ENCODE measurements around the gene RTN4R.

DNA sequence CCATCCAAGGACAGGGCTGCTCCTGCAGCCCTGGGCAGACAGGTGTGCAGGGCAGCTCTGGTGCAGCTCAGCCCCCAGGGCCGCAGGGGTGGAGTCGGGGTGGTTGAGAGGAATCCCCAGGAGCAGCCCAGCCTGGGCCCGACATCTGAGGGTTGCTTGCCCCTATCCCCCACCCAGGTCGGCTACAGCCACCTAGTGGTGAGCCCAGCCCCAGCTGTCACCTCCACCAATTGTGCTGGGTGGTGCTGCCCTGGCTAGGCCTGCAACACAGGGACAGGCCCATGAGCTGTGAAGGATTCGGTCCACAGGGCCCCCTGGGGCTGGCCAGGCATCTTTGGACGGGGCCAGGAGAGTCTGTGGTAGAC lies 29.6 kb downstream of the RTN4R start:
- no peak for TF ChIP-seq POLR2A (IDR thresholded peaks at IDR 0.05)
- TF ChIP-seq, protein P1, sequence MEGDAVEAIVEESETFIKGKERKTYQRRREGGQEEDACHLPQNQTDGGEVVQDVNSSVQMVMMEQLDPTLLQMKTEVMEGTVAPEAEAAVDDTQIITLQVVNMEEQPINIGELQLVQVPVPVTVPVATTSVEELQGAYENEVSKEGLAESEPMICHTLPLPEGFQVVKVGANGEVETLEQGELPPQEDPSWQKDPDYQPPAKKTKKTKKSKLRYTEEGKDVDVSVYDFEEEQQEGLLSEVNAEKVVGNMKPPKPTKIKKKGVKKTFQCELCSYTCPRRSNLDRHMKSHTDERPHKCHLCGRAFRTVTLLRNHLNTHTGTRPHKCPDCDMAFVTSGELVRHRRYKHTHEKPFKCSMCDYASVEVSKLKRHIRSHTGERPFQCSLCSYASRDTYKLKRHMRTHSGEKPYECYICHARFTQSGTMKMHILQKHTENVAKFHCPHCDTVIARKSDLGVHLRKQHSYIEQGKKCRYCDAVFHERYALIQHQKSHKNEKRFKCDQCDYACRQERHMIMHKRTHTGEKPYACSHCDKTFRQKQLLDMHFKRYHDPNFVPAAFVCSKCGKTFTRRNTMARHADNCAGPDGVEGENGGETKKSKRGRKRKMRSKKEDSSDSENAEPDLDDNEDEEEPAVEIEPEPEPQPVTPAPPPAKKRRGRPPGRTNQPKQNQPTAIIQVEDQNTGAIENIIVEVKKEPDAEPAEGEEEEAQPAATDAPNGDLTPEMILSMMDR (IDR thresholded peaks at IDR 0.05), result peak; percentile 35 to 74 (median 62)
- TF ChIP-seq POLR2AphosphoS5 (IDR thresholded peaks at IDR 0.05), result no peak

All from upper lobe of left lung (tissue), 4 donors.